H9 (cell line): ENCODE results near the gene LNX2. TPM values are rescaled to one million over a fixed set of nuclear protein-coding genes. Genes with fewer than 3 reads are reported as not detected.

Experiments
- DNase-seq: peaks from one replicate; pipeline ENCODE4 v3.0.0-alpha.2; 2017
- H2AFZ ChIP-seq: one replicate; pipeline ENCODE4 v1.6.1; 2013; ENCODE audit warnings: mild to moderate bottlenecking, low read length, control low read depth, moderate library complexity
- H2AK5ac ChIP-seq: 2 replicates; pipeline ENCODE4 v1.6.1; 2013; ENCODE audit warnings: low read length, control low read depth, mixed read lengths; ENCODE audit not compliant: insufficient read length
- H2BK120ac ChIP-seq: one replicate; pipeline ENCODE4 v1.6.1; 2013; ENCODE audit warnings: low read depth, mild to moderate bottlenecking, low read length, control low read depth, inconsistent platforms; ENCODE audit not compliant: poor library complexity, severe bottlenecking
- H2BK12ac ChIP-seq: 2 replicates; pipeline ENCODE4 v1.6.1; 2013; ENCODE audit warnings: low read length, control low read depth, mixed read lengths, low read depth; ENCODE audit not compliant: insufficient read length
- H2BK15ac ChIP-seq: 2 replicates; pipeline ENCODE4 v1.6.1; 2013; ENCODE audit warnings: low read depth, low read length, control low read depth
- H2BK20ac ChIP-seq: one replicate; pipeline ENCODE4 v1.6.1; 2013; ENCODE audit warnings: low read depth, mild to moderate bottlenecking, low read length, control low read depth, inconsistent platforms; ENCODE audit not compliant: poor library complexity, severe bottlenecking
- H2BK5ac ChIP-seq: 2 replicates; pipeline ENCODE4 v1.6.1; 2013; ENCODE audit warnings: low read length, control low read depth, mixed read lengths; ENCODE audit not compliant: insufficient read length
- H3K14ac ChIP-seq: 2 replicates; pipeline ENCODE4 v1.6.1; 2013; ENCODE audit warnings: low read length, control low read depth; ENCODE audit not compliant: insufficient read depth
- H3K18ac ChIP-seq: 2 replicates; pipeline ENCODE4 v1.6.1; 2013; ENCODE audit warnings: low read depth, mild to moderate bottlenecking, mixed read lengths, low read length, control low read depth; ENCODE audit not compliant: insufficient read length
- H3K23ac ChIP-seq: 2 replicates; pipeline ENCODE4 v1.6.1; 2013; ENCODE audit warnings: low read length, control low read depth, mixed read lengths, low read depth; ENCODE audit not compliant: insufficient read length
- H3K23me2 ChIP-seq: 2 replicates; pipeline ENCODE4 v1.6.1; 2013; ENCODE audit warnings: low read depth, mild to moderate bottlenecking, mixed read lengths, low read length, control low read depth; ENCODE audit not compliant: insufficient read length, poor library complexity, severe bottlenecking
- H3K27ac ChIP-seq: 2 replicates; pipeline ENCODE4 v1.5.1; 2013; ENCODE audit warnings: low read length, control low read depth, mixed read lengths, low read depth; ENCODE audit not compliant: insufficient read length
- H3K27me3 ChIP-seq: 2 replicates; pipeline ENCODE4 v1.6.1; 2013; ENCODE audit warnings: low read length, control low read depth, inconsistent platforms; ENCODE audit not compliant: insufficient read depth
- H3K4ac ChIP-seq: 2 replicates; pipeline ENCODE4 v1.6.1; 2013; ENCODE audit warnings: low read depth, mild to moderate bottlenecking, control low read depth, inconsistent platforms, low read length, moderate library complexity
- H3K4me1 ChIP-seq: 2 replicates; pipeline ENCODE4 v1.6.1; 2013; ENCODE audit warnings: low read length, control low read depth, inconsistent platforms; ENCODE audit not compliant: insufficient read depth
- H3K4me2 ChIP-seq: 2 replicates; pipeline ENCODE4 v1.6.1; 2013; ENCODE audit warnings: low read length, control low read depth, mixed read lengths; ENCODE audit not compliant: insufficient read length, insufficient read depth
- H3K56ac ChIP-seq: 2 replicates; pipeline ENCODE4 v1.6.1; 2013; ENCODE audit warnings: low read depth, mild to moderate bottlenecking, mixed read lengths, low read length, control low read depth; ENCODE audit not compliant: insufficient read length
- H3K79me1 ChIP-seq: 2 replicates; pipeline ENCODE4 v1.6.1; 2013; ENCODE audit warnings: low read depth, mild to moderate bottlenecking, moderate library complexity, low read length, control low read depth, inconsistent platforms; ENCODE audit not compliant: insufficient read depth, poor library complexity, severe bottlenecking
- H3K79me2 ChIP-seq: 2 replicates; pipeline ENCODE4 v1.6.1; 2013; ENCODE audit warnings: low read length, control low read depth, inconsistent platforms; ENCODE audit not compliant: insufficient read depth
- H3K9ac ChIP-seq: 2 replicates; pipeline ENCODE4 v1.6.1; 2013; ENCODE audit warnings: low read length, control low read depth, mixed read lengths; ENCODE audit not compliant: insufficient read length; ENCODE audit errors: extremely low read depth
- H3K9me3 ChIP-seq: one replicate; pipeline ENCODE4 v1.6.1; 2013; ENCODE audit warnings: low read depth, low read length, inconsistent platforms; ENCODE audit not compliant: control insufficient read depth
- H3T11ph ChIP-seq: one replicate; pipeline ENCODE4 v1.6.1; 2013; ENCODE audit warnings: mild to moderate bottlenecking, low read length, control low read depth, inconsistent platforms
- H4K20me1 ChIP-seq: one replicate; pipeline ENCODE4 v1.6.1; 2013; ENCODE audit not compliant: control insufficient read depth, insufficient read length, insufficient read depth
- H4K5ac ChIP-seq: 2 replicates; pipeline ENCODE4 v1.6.1; 2013; ENCODE audit warnings: low read depth, mild to moderate bottlenecking, mixed read lengths, low read length, control low read depth; ENCODE audit not compliant: insufficient read length
- H4K8ac ChIP-seq: replicated peaks from 2 replicates; pipeline ENCODE4 v1.6.1; 2013; ENCODE audit warnings: low read length, control low read depth, mixed read lengths, low read depth; ENCODE audit not compliant: insufficient read length
- H4K91ac ChIP-seq: 2 replicates; pipeline ENCODE4 v1.6.1; 2013; ENCODE audit warnings: low read depth, mild to moderate bottlenecking, moderate library complexity, mixed read lengths, low read length, control low read depth; ENCODE audit not compliant: insufficient read length
- H3K27ac Mint-ChIP-seq, 3 experiments: 2 replicates in 2 of 3; 3 replicates in 1 of 3; pipeline ENCODE4 v1.8.0; 2020 to 2021; ENCODE audit warnings: mixed read lengths in 3 of 3, mild to moderate bottlenecking in 1 of 3, moderate library complexity in 1 of 3
- H3K27me3 Mint-ChIP-seq: 2 replicates; pipeline ENCODE4 v1.8.0; 2021; ENCODE audit warnings: low read depth, mild to moderate bottlenecking, moderate library complexity, mixed read lengths
- H3K36me3 Mint-ChIP-seq, 3 experiments: 2 replicates in 2 of 3; 3 replicates in 1 of 3; pipeline ENCODE4 v1.8.0; 2020 to 2021; ENCODE audit warnings: low read depth in 3 of 3, mixed read lengths in 3 of 3; ENCODE audit not compliant: insufficient read depth in 1 of 3
- H3K4me1 Mint-ChIP-seq, 2 experiments: 2 replicates each; pipeline ENCODE4 v1.8.0; 2020; ENCODE audit warnings: mixed read lengths in 2 of 2
- H3K4me3 Mint-ChIP-seq, 2 experiments: 2 replicates in 1 of 2; 3 replicates in 1 of 2; pipeline ENCODE4 v1.8.0; 2020 to 2021; ENCODE audit warnings: mild to moderate bottlenecking in 2 of 2, mixed read lengths in 2 of 2, moderate library complexity in 1 of 2
- H3K9me3 Mint-ChIP-seq, 2 experiments: 2 replicates in 1 of 2; 3 replicates in 1 of 2; pipeline ENCODE4 v1.8.0; 2020; ENCODE audit warnings: mild to moderate bottlenecking in 2 of 2, mixed read lengths in 2 of 2, moderate library complexity in 1 of 2
- WGBS: extraction: QIAGEN DNeasy Blood & Tissue Kit; methylation state at CpG from one replicate; pipeline ENCODE4 v1.1.7; 2013; ENCODE audit warnings: missing lambda C conversion rate, low lambda C conversion rate, mixed read lengths; ENCODE audit not compliant: insufficient read length; ENCODE audit errors: extremely low coverage; 5-methylcytosine and 5-hydroxymethylcytosine counted together
- total RNA-seq: library from RNA; stranded (reverse); gene quantifications from 2 replicates; pipeline ENCODE4 v1.2.1, GENCODE V29; 2021
- TF ChIP-seq, protein P1 (sequence below): fragments of 200-600 bp; sonication (generic); conservative IDR thresholded peaks from 3 replicates; pipeline ENCODE4 v1.8.0; 2021; ENCODE audit warnings: antibody characterized with exemption, mild to moderate bottlenecking

Gene LNX2
- total RNA-seq, 1 experiment from 2014 or later: 12.4 TPM

DNA sequence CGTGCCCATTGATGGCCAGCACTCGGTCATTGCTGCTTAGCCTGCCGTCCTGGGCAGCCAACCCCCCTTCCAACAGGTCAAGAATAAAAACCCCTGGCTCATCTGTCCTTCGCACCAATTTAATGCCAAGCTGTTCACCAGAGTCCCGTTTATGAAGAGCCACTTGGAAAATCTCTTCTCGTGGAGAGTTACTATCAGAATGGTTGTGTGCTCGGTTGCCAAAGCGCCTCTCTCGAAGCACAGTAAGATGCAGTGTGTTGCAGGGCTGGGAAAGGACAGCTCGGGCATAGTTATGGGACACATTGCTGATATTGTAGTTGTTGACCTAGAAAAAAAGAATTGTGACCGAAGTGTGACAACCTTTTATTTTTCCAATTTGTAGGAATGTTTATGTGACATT lies 57.9 kb downstream of the LNX2 start:
- no peaks in the 10 kb centered on the region for H3K9me3 ChIP-seq
- H2BK5ac ChIP-seq: no peak overlapping the region
- H4K20me1 ChIP-seq: no peaks in the 10 kb centered on the region
- no peak overlapping the region for H2AK5ac ChIP-seq
- peak overlapping the region in 1 of 3 experiments; percentile 33; a peak in 1 of 7 replicates for H3K27ac Mint-ChIP-seq
- WGBS: no CpG with 5 or more reads among the region's 11 CpGs
- no peak overlapping the region for H3K23ac ChIP-seq
- no peaks in the 10 kb centered on the region for H3K27me3 ChIP-seq
- H3K27me3 Mint-ChIP-seq: no peaks in the 10 kb centered on the region
- no peak overlapping the region for H2BK20ac ChIP-seq
- no peaks in the 10 kb centered on the region for H3K79me2 ChIP-seq
- no peak overlapping the region for H3K9ac ChIP-seq
- H3K27ac ChIP-seq: no peak overlapping the region
- no peaks in the 10 kb centered on the region for H3K9me3 Mint-ChIP-seq
- no peak for DNase-seq
- H4K5ac ChIP-seq: no peak overlapping the region
- H2BK12ac ChIP-seq: no peak overlapping the region
- peaks cover 0 to 3% (median 3%) of the 10 kb centered on the region in 3 experiments; a peak in 2 of 7 replicates for H3K36me3 Mint-ChIP-seq
- H3K4me3 Mint-ChIP-seq: no peak overlapping the region
- no peak overlapping the region for H4K91ac ChIP-seq
- H2BK15ac ChIP-seq: no peak overlapping the region
- no peak overlapping the region for H3K18ac ChIP-seq
- H4K8ac ChIP-seq: no peak overlapping the region
- no peak overlapping the region for H3K4ac ChIP-seq
- no peak overlapping the region for H3K56ac ChIP-seq
- no peaks in the 10 kb centered on the region for H3K4me1 Mint-ChIP-seq
- H3K14ac ChIP-seq: no peak overlapping the region
- H3K4me2 ChIP-seq: no peak overlapping the region
- TF ChIP-seq, protein P1, sequence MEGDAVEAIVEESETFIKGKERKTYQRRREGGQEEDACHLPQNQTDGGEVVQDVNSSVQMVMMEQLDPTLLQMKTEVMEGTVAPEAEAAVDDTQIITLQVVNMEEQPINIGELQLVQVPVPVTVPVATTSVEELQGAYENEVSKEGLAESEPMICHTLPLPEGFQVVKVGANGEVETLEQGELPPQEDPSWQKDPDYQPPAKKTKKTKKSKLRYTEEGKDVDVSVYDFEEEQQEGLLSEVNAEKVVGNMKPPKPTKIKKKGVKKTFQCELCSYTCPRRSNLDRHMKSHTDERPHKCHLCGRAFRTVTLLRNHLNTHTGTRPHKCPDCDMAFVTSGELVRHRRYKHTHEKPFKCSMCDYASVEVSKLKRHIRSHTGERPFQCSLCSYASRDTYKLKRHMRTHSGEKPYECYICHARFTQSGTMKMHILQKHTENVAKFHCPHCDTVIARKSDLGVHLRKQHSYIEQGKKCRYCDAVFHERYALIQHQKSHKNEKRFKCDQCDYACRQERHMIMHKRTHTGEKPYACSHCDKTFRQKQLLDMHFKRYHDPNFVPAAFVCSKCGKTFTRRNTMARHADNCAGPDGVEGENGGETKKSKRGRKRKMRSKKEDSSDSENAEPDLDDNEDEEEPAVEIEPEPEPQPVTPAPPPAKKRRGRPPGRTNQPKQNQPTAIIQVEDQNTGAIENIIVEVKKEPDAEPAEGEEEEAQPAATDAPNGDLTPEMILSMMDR: no peak
- H3K23me2 ChIP-seq: no peaks in the 10 kb centered on the region
- no peak overlapping the region for H3T11ph ChIP-seq
- no peak overlapping the region for H2BK120ac ChIP-seq
- no peaks in the 10 kb centered on the region for H3K4me1 ChIP-seq
- H3K79me1 ChIP-seq: no peaks in the 10 kb centered on the region
- H2AFZ ChIP-seq: no peak overlapping the region
